HCT116 (cell line): ENCODE results near the gene TIPARP. TPM values are rescaled to one million over a fixed set of nuclear protein-coding genes. Genes with fewer than 3 reads are reported as not detected.

Experiments used
- ATAC-seq: fragments of 200-7000 bp; cut with Tn5 transposase; 2 replicates; pipeline ENCODE4 v1.9.1; 2020; ENCODE audit warnings: mild to moderate bottlenecking, moderate library complexity
- BruUV-seq: library from RNA; stranded (reverse); fragments of 400-500 nt; replicated peaks from 2 replicates; lab custom pipeline; 2021; lab: Mats Ljungman, UMichigan
- CTCF ChIA-PET: fragments of 300-600 bp; sonication (Branson Sonifier 250); formaldehyde crosslinking; loops from one replicate; lab custom pipeline; 2021; ENCODE audit warnings: antibody characterized with exemption; lab: Charles Lee
- POLR2A ChIA-PET: fragments of 300-600, 350-600 bp; sonication (Branson Sonifier 250); formaldehyde crosslinking; loops from one replicate; lab custom pipeline; 2021; ENCODE audit warnings: antibody characterized with exemption; lab: Charles Lee
- RAD21 ChIA-PET, 2 experiments: fragments of 300-600 bp; sonication (Branson Sonifier 250); formaldehyde crosslinking; loops; one replicate each; lab custom pipeline; 2023; ENCODE audit warnings: low total read pairs in 2 of 2; ENCODE audit not compliant: uncharacterized antibody in 2 of 2, unreplicated experiment in 2 of 2, low non-redundant PET in 1 of 2; lab: Charles Lee
- DNase-seq: peaks from one replicate; pipeline ENCODE4 v3.0.0-alpha.2; 2010; ENCODE audit warnings: low read depth, low spot score
- H2AFZ ChIP-seq: fragments of 200-600 bp; shearing (Covaris generic), sonication (generic); 2 replicates; pipeline ENCODE4 v1.6.1; 2017; ENCODE audit warnings: low read depth, mixed run types, mixed read lengths, antibody characterized with exemption, low read length; ENCODE audit not compliant: poor library complexity, severe bottlenecking
- H3K27ac ChIP-seq: 2 replicates; pipeline ENCODE4 v1.5.1; 2012; ENCODE audit warnings: low read depth, low read length
- H3K27me3 ChIP-seq: fragments of 200-600 bp; sonication (generic); 2 replicates; pipeline ENCODE4 v1.6.1; 2016; ENCODE audit warnings: mixed run types, low read length, mixed read lengths; ENCODE audit not compliant: insufficient read depth
- H3K36me3 ChIP-seq, 2 experiments: fragments of 200-500 bp in 1 of 2; fragments of 200-600 bp in 1 of 2; sonication (Bioruptor generic) in 1 of 2; sonication (generic) in 1 of 2; 2 replicates each; pipeline versions ENCODE4 v1.5.1 to v1.6.1; 2014 to 2016; ENCODE audit warnings: low read length in 2 of 2, inconsistent platforms in 1 of 2, mixed read lengths in 1 of 2, mixed run types in 1 of 2; ENCODE audit not compliant: insufficient read depth in 2 of 2, control insufficient read depth in 1 of 2
- H3K4me1 ChIP-seq, 2 experiments: fragments of 200-600 bp in 1 of 2; sonication (generic) in 1 of 2; 2 replicates each; pipeline versions ENCODE4 v1.5.1 to v1.6.1; 2012 to 2017; ENCODE audit warnings: low read length in 2 of 2, inconsistent platforms in 1 of 2, mild to moderate bottlenecking in 1 of 2, mixed read lengths in 1 of 2, mixed run types in 1 of 2, moderate library complexity in 1 of 2; ENCODE audit not compliant: insufficient read depth in 2 of 2, control insufficient read depth in 1 of 2
- H3K4me2 ChIP-seq: fragments of 200-600 bp; sonication (generic); 2 replicates; pipeline ENCODE4 v1.6.1; 2017; ENCODE audit warnings: mixed run types, low read length, mixed read lengths
- H3K4me3 ChIP-seq, 2 experiments: fragments of 200-600 bp in 1 of 2; sonication (generic) in 1 of 2; replicated peaks in 1 of 2; 2 replicates each; pipeline ENCODE4 v1.5.1; 2011 to 2016; ENCODE audit warnings: low read length in 2 of 2, control low read depth in 1 of 2, low read depth in 1 of 2, mild to moderate bottlenecking in 1 of 2, mixed read lengths in 1 of 2, mixed run types in 1 of 2
- H3K79me2 ChIP-seq: fragments of 200-600 bp; sonication (generic); 2 replicates; pipeline ENCODE4 v1.6.1; 2017; ENCODE audit warnings: mild to moderate bottlenecking, mixed run types, low read length, moderate library complexity, mixed read lengths; ENCODE audit not compliant: insufficient read depth
- H3K9ac ChIP-seq: fragments of 200-600 bp; sonication (generic); 2 replicates; pipeline ENCODE4 v1.6.1; 2016; ENCODE audit warnings: low read length, mixed read lengths
- H3K9me2 ChIP-seq: fragments of 200-600 bp; sonication (generic), shearing (Covaris generic); 2 replicates; pipeline ENCODE4 v1.6.1; 2017; ENCODE audit warnings: mixed run types, mild to moderate bottlenecking, moderate library complexity; ENCODE audit not compliant: insufficient read depth
- H3K9me3 ChIP-seq, 2 experiments: fragments of 200-500 bp in 1 of 2; fragments of 200-600 bp in 1 of 2; sonication (Bioruptor generic) in 1 of 2; sonication (generic) in 1 of 2; 2 replicates each; pipeline ENCODE4 v1.6.1; 2014 to 2017; ENCODE audit warnings: low read length in 2 of 2, mixed read lengths in 2 of 2, inconsistent platforms in 1 of 2, low read depth in 1 of 2, mild to moderate bottlenecking in 1 of 2, mixed run types in 1 of 2, moderate library complexity in 1 of 2; ENCODE audit not compliant: control insufficient read depth in 1 of 2, insufficient read depth in 1 of 2
- H4K20me1 ChIP-seq: fragments of 200-600 bp; sonication (generic), shearing (Covaris generic); 2 replicates; pipeline ENCODE4 v1.6.1; 2017; ENCODE audit warnings: mixed run types, mild to moderate bottlenecking, moderate library complexity; ENCODE audit not compliant: insufficient read depth
- CBX3 ChIP-seq: IDR thresholded peaks from 2 replicates; pipeline ENCODE4 v1.6.1; 2012; ENCODE audit warnings: low read depth
- CTCF ChIP-seq, 3 experiments: fragments of 200-600 bp in 1 of 3; sonication (generic) in 1 of 3; IDR thresholded peaks in 2 of 3; conservative IDR thresholded peaks in 1 of 3; 2 replicates each; pipeline ENCODE4 v1.5.1; 2012 to 2017; ENCODE audit warnings: low read depth in 2 of 3, low read length in 2 of 3, antibody characterized with exemption in 1 of 3, borderline replicate concordance in 1 of 3, control low read depth in 1 of 3, mild to moderate bottlenecking in 1 of 3, mixed read lengths in 1 of 3, mixed run types in 1 of 3, moderate library complexity in 1 of 3; ENCODE audit not compliant: insufficient read depth in 1 of 3
- JUND ChIP-seq: IDR thresholded peaks from 2 replicates; pipeline ENCODE4 v1.6.1; 2012
- POLR2AphosphoS5 ChIP-seq: IDR thresholded peaks from 2 replicates; pipeline ENCODE4 v1.6.1; 2011; ENCODE audit warnings: mild to moderate bottlenecking, low read depth, low read length, moderate library complexity
- REST ChIP-seq: IDR thresholded peaks from 2 replicates; pipeline ENCODE4 v1.6.1; 2012; ENCODE audit warnings: low read depth
- SIN3A ChIP-seq: IDR thresholded peaks from 2 replicates; pipeline ENCODE4 v1.6.1; 2012; ENCODE audit warnings: low read depth
- SP1 ChIP-seq: IDR thresholded peaks from 2 replicates; pipeline ENCODE4 v1.6.1; 2012; ENCODE audit warnings: low read depth
- SRF ChIP-seq: IDR thresholded peaks from 2 replicates; pipeline ENCODE4 v1.6.1; 2012; ENCODE audit warnings: low read depth
- TCF7L2 ChIP-seq: IDR thresholded peaks from 2 replicates; pipeline ENCODE4 v1.7.0; 2011; ENCODE audit warnings: borderline replicate concordance, inconsistent platforms; ENCODE audit not compliant: insufficient read depth, insufficient read length; ENCODE audit errors: extremely low read depth
- ZBTB33 ChIP-seq: IDR thresholded peaks from 2 replicates; pipeline ENCODE4 v1.6.1; 2011; ENCODE audit warnings: mild to moderate bottlenecking, low read length, moderate library complexity; ENCODE audit not compliant: insufficient replicate concordance; ENCODE audit errors: extremely low read depth
- intact Hi-C: fragments of 100-400 bp; cut with micrococcal nuclease; formaldehyde crosslinking; loops from 2 replicates; pipeline ENCODE4 v1.10.0; 2022
- total RNA-seq: library from RNA; stranded (reverse); gene quantifications from one replicate; pipeline ENCODE4 v1.2.1, GENCODE V29; 2021; ENCODE audit not compliant: unreplicated experiment

The TIPARP gene
- total RNA-seq, 1 experiment from 2014 or later: 51.3 TPM

- no peak for TF ChIP-seq REST
- TF ChIP-seq POLR2AphosphoS5: no peak
- TF ChIP-seq JUND: no peak
- no peak for TF ChIP-seq SRF
Observed at GRCh38 chr3:156720826-156721225, 46.4 kb downstream of the TIPARP start (continued).

GRCh38 chr3:156721687-156722618 lies 47.6 kb downstream of the TIPARP start:
- H3K4me2 ChIP-seq: no peak overlapping the region
- no peak overlapping the region for H3K27ac ChIP-seq
- no peak for DNase-seq
- RAD21 ChIA-PET: no interaction called here
- CTCF ChIA-PET: no interaction called here
- H3K27me3 ChIP-seq: no peaks in the 10 kb centered on the region
- H3K36me3 ChIP-seq: no peaks in the 10 kb centered on the region; a peak in 1 of 4 replicates
- ATAC-seq: no peak
- H3K9me3 ChIP-seq: no peaks in the 10 kb centered on the region
- no peak overlapping the region for H3K4me3 ChIP-seq
- intact Hi-C loops: no loop called here
- H3K79me2 ChIP-seq: no peaks in the 10 kb centered on the region
- H3K9ac ChIP-seq: no peak overlapping the region
- H2AFZ ChIP-seq: no peak overlapping the region
- BruUV-seq: no TSS peak
- H4K20me1 ChIP-seq: no peaks in the 10 kb centered on the region
- H3K9me2 ChIP-seq: no peaks in the 10 kb centered on the region
- POLR2A ChIA-PET: no interaction called here
- H3K4me1 ChIP-seq: 0 out of 4 replicates have a peak, but pooled peaks cover 0 to 6% of the 10 kb centered on the region in 2 experiments
- TF ChIP-seq REST (no peak), ZBTB33 (no peak), SP1 (no peak), POLR2AphosphoS5 (no peak), TCF7L2 (no peak), CBX3 (no peak), CTCF (IDR thresholded peaks at IDR 0.05 in 2 of 3, conservative IDR thresholded peaks at IDR 0.05 in 1 of 3; ENCODE audit: borderline replicate concordance in 1 of 3, insufficient read depth in 1 of 3, low read depth in 2 of 3, low read length in 2 of 3) (no peak), SIN3A (no peak)
